Stimulated activated CD8-positive, alpha-beta memory T cell treated with anti-CD3 and anti-CD28 coated beads, Interleukin-15, amount 100 ng/mL, for 1 hour (primary cell): ENCODE measurements around the gene EPSTI1.

Experiments
- DNase-seq: peaks from one replicate; pipeline ENCODE4 v3.0.0-alpha.2; 2020; ENCODE audit warnings: low read depth

EPSTI1 gene

GRCh38 chr13:42847891-42848663, 144.0 kb downstream of the EPSTI1 start:
- DNase-seq, result no peak

DNA sequence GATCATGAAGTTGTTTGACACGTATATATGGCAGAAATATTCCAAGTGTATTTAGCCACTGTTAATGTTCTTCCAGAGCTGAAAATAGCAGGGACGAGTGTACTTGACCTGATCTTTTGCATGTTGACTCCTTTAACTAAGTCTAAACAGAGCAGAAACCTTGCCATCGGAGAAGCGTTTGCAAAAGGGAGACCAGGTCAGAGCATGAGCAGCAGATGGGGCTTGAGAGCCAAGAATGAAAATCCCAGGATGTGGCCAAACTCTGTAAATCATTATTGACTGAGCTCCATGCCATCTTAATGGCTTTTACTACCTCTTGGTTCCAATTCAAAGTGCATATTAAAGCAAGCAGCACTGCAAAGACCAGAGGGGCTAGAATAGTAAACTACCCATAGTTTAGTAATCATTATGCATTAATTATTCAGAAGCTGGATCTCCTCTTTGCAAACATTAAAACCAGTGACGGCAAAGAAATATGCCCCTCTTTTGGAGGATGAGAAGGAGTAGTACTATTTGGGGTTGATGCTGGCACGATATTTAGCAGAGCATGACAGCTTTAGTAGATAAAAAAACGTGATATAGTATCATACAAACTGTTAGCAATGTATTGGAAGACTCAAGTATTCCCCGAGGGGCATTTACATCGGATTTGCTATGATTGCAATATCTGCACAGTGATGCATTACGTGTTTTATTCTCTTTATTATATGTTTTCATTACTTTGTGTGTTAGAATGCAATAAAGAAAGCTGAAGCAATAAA, 154.9 kb downstream of the EPSTI1 start:
- DNase-seq, result no peak
